Neutrophil (primary cell): ENCODE data around the gene TBX21.

Source experiments
- H3K27ac ChIP-seq: fragments of 200-600 bp; sonication (generic); 2 replicates; pipeline ENCODE4 v1.5.1; 2016; ENCODE audit warnings: mild to moderate bottlenecking, moderate library complexity
- H3K27me3 ChIP-seq: fragments of 200-600 bp; sonication (generic); 2 replicates; pipeline ENCODE4 v1.6.0; 2016; ENCODE audit warnings: mild to moderate bottlenecking
- H3K36me3 ChIP-seq: fragments of 200-600 bp; sonication (generic); 2 replicates; pipeline ENCODE4 v1.5.1; 2017
- H3K4me1 ChIP-seq, 2 experiments: fragments of 200-600 bp in 1 of 2; sonication (generic) in 1 of 2; 1 replicate in 1 of 2; 2 replicates in 1 of 2; pipeline versions ENCODE4 v1.5.1 to v1.6.1; 2013 to 2016; ENCODE audit warnings: low read depth in 1 of 2, low read length in 1 of 2, mild to moderate bottlenecking in 1 of 2, moderate library complexity in 1 of 2; ENCODE audit not compliant: control insufficient read depth in 1 of 2, insufficient read depth in 1 of 2
- H3K4me3 ChIP-seq, 2 experiments: fragments of 200-600 bp in 1 of 2; sonication (generic) in 1 of 2; 1 replicate in 1 of 2; 2 replicates in 1 of 2; pipeline ENCODE4 v1.5.1; 2013 to 2016; ENCODE audit warnings: low read depth in 1 of 2, low read length in 1 of 2, mild to moderate bottlenecking in 1 of 2, moderate library complexity in 1 of 2
- H3K9me3 ChIP-seq: fragments of 200-600 bp; sonication (generic); 2 replicates; pipeline ENCODE4 v1.5.1; 2016
- TF ChIP-seq, protein P1 (sequence below): fragments of 200-600 bp; sonication (generic); IDR thresholded peaks from 2 replicates; pipeline ENCODE4 v1.5.1; 2016; ENCODE audit warnings: antibody characterized with exemption

The TBX21 gene

DNA sequence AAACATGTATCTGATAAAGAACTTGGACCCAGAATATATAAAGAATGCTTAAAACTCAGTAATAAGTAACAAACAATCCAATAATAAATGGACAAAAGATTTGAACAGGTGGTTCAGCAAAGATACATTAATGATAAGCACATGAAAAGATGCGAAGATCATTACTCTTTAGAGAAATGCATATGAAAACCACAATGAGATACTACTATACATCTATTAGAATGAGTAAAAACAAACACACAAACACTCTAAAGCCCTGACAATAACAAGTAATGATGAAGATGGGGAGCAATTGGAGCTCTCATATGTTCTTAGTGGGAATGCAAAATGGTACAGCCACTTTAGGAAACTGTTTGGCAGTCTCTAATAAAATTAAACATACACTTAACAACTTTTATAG is 59.4 kb downstream of the TBX21 start:
- peaks cover 98% of the 10 kb centered on the region for H3K27me3 ChIP-seq

DNA sequence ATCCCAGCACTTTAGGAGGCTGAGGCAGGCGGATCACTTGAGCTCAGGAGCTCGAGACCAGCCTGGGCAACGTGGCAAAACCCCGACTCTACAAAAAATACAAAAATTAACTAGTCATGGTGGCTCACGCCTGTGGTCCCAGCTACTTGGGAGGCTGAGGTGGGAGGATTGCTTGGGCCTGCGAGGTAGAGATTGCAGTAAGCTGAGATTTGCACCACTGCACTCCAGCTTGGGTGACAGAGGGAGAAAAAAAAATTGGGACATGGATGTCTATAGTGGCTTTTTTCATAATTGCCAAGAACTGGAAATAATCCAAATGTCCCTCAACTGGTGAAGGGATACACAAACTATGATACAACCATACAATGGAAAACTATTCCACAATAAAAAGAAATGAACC is 59.9 kb downstream of the TBX21 start:
- H3K36me3 ChIP-seq = no peaks in the 10 kb centered on the region
- TF ChIP-seq, protein P1, sequence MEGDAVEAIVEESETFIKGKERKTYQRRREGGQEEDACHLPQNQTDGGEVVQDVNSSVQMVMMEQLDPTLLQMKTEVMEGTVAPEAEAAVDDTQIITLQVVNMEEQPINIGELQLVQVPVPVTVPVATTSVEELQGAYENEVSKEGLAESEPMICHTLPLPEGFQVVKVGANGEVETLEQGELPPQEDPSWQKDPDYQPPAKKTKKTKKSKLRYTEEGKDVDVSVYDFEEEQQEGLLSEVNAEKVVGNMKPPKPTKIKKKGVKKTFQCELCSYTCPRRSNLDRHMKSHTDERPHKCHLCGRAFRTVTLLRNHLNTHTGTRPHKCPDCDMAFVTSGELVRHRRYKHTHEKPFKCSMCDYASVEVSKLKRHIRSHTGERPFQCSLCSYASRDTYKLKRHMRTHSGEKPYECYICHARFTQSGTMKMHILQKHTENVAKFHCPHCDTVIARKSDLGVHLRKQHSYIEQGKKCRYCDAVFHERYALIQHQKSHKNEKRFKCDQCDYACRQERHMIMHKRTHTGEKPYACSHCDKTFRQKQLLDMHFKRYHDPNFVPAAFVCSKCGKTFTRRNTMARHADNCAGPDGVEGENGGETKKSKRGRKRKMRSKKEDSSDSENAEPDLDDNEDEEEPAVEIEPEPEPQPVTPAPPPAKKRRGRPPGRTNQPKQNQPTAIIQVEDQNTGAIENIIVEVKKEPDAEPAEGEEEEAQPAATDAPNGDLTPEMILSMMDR = no peak
- no peaks in the 10 kb centered on the region for H3K9me3 ChIP-seq
- H3K4me1 ChIP-seq = no peaks in the 10 kb centered on the region
- H3K27ac ChIP-seq = no peak overlapping the region
- no peak overlapping the region for H3K4me3 ChIP-seq
- H3K27me3 ChIP-seq = peaks cover 98% of the 10 kb centered on the region

More for the DNA sequence above, 59.4 kb downstream of the TBX21 start:
- Histone ChIP-seq H3K4me1 (no peaks in the 10 kb centered on the region), H3K27ac (no peak overlapping the region), H3K9me3 (no peaks in the 10 kb centered on the region), H3K4me3 (no peak overlapping the region), H3K36me3 (no peaks in the 10 kb centered on the region)
- TF ChIP-seq, protein P1 = no peak
